Smooth muscle cell (in vitro differentiated cells): ENCODE results near the gene CHST12. TPM values are rescaled to one million over a fixed set of nuclear protein-coding genes. Genes with fewer than 3 reads are reported as not detected.
"Not testable (repeated sequence)": the region's sequence is repeated elsewhere in the genome, so short reads cannot be mapped to it uniquely, and the experiment has no call there.

Experiments used
- DNase-seq: peaks from one replicate; lab custom pipeline; 2025; ENCODE audit not compliant: unreplicated experiment; lab: John Stamatoyannopoulos, UW
- H2AFZ ChIP-seq: fragments of 200-600 bp; sonication (generic); 2 replicates; pipeline ENCODE4 v1.6.0; 2016; ENCODE audit warnings: antibody characterized with exemption, low read depth, mild to moderate bottlenecking
- H3F3A ChIP-seq: fragments of 200-600 bp; sonication (generic); 2 replicates; pipeline ENCODE4 v1.6.0; 2017; ENCODE audit warnings: antibody characterized with exemption, low read depth
- H3K27ac ChIP-seq: fragments of 200-600 bp; sonication (generic); 2 replicates; pipeline ENCODE4 v1.5.1; 2016; ENCODE audit warnings: low read depth, mild to moderate bottlenecking
- H3K27me3 ChIP-seq: fragments of 200-600 bp; sonication (generic); 2 replicates; pipeline ENCODE4 v1.6.1; 2016; ENCODE audit warnings: low read depth, mild to moderate bottlenecking
- H3K36me3 ChIP-seq: fragments of 200-600 bp; sonication (generic); 2 replicates; pipeline ENCODE4 v1.5.1; 2016; ENCODE audit warnings: low read depth
- H3K4me1 ChIP-seq: fragments of 200-600 bp; sonication (generic); 2 replicates; pipeline ENCODE4 v1.5.1; 2016; ENCODE audit warnings: low read depth
- H3K4me2 ChIP-seq: fragments of 200-600 bp; sonication (generic); 2 replicates; pipeline ENCODE4 v1.6.0; 2016; ENCODE audit warnings: mild to moderate bottlenecking
- H3K4me3 ChIP-seq: fragments of 200-600 bp; sonication (generic); 2 replicates; pipeline ENCODE4 v1.5.1; 2016; ENCODE audit warnings: mild to moderate bottlenecking
- H3K79me2 ChIP-seq: fragments of 200-600 bp; sonication (generic); 2 replicates; pipeline ENCODE4 v1.6.0; 2016; ENCODE audit warnings: low read depth, mild to moderate bottlenecking
- H3K9ac ChIP-seq: fragments of 200-600 bp; sonication (generic); 2 replicates; pipeline ENCODE4 v1.6.0; 2016; ENCODE audit warnings: low read depth
- H3K9me3 ChIP-seq: fragments of 200-600 bp; sonication (generic); replicated peaks from 2 replicates; pipeline ENCODE4 v1.5.1; 2016; ENCODE audit warnings: low read depth
- H4K20me1 ChIP-seq: fragments of 200-600 bp; sonication (generic); 2 replicates; pipeline ENCODE4 v1.6.0; 2016; ENCODE audit warnings: low read depth
- WGBS: methylation state at CpG from one replicate; pipeline ENCODE4 v1.1.7; 2016; ENCODE audit warnings: low lambda C conversion rate; 5-methylcytosine and 5-hydroxymethylcytosine counted together
- polyA plus RNA-seq: library from polyadenylated mRNA; unstranded; fragments of >200 nt; fragmentation: Nextera tagmentation; extraction: Ambion mirVana; gene quantifications from 2 replicates; pipeline ENCODE4 v1.2.1, GENCODE V29; 2016
- total RNA-seq: library from RNA; depleted of rRNA; stranded (reverse); fragments of >200 nt; gene quantifications from 2 replicates; pipeline ENCODE4 v1.2.3, GENCODE V29; 2014
- TF ChIP-seq, protein P1 (sequence below): fragments of 200-600 bp; sonication (generic); IDR thresholded peaks from 2 replicates; pipeline ENCODE4 v1.5.1; 2017; ENCODE audit warnings: borderline replicate concordance, mild to moderate bottlenecking, antibody characterized with exemption; ENCODE audit not compliant: insufficient read depth, poor library complexity, severe bottlenecking

The CHST12 gene
- total and polyA plus RNA-seq, 2 experiments from 2014 or later = 10.1 to 19.7 TPM

DNA sequence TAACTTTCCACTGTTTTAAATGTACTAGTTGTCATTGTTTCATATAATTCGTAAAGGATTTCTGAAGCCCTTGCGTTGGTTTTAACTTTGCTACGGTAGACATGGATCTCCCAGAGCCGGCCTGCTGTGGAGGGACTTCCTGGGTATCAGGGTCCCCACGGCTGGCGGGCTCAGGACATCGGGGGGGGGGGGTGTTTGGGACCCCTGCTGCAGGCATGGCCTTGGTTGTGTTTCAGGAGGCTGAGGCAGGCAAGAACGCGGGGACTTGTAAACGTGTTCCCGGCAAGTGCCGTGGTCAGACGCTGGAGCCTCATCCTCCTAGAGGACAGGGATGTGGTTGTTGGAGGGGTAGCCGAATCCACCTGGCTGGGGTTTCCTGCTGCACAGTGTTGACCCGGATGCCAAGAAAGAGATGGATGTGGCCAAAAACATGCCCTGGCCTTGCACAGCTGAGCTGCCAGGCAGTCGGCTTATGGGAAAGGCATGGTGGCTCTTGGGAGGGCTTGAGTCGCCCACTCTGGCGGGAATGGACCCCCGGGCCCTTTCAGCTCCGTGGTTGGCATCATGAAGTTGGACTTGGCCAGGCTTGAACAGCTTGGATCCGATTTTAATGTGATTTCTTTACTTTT is 21.4 kb upstream of the CHST12 start:
- H3K9ac ChIP-seq = no peak overlapping the region
- H3F3A ChIP-seq = no peaks in the 10 kb centered on the region
- no peaks in the 10 kb centered on the region for H3K9me3 ChIP-seq
- peaks cover 30% of the 10 kb centered on the region for H4K20me1 ChIP-seq
- no peak for DNase-seq
- WGBS = 95% methylated on average over 21 of the region's 21 CpGs
- no peak overlapping the region for H3K4me2 ChIP-seq
- TF ChIP-seq, protein P1, sequence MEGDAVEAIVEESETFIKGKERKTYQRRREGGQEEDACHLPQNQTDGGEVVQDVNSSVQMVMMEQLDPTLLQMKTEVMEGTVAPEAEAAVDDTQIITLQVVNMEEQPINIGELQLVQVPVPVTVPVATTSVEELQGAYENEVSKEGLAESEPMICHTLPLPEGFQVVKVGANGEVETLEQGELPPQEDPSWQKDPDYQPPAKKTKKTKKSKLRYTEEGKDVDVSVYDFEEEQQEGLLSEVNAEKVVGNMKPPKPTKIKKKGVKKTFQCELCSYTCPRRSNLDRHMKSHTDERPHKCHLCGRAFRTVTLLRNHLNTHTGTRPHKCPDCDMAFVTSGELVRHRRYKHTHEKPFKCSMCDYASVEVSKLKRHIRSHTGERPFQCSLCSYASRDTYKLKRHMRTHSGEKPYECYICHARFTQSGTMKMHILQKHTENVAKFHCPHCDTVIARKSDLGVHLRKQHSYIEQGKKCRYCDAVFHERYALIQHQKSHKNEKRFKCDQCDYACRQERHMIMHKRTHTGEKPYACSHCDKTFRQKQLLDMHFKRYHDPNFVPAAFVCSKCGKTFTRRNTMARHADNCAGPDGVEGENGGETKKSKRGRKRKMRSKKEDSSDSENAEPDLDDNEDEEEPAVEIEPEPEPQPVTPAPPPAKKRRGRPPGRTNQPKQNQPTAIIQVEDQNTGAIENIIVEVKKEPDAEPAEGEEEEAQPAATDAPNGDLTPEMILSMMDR = no peak
- H3K4me3 ChIP-seq = no peak overlapping the region
- H3K27me3 ChIP-seq = no peaks in the 10 kb centered on the region
- peaks cover 3% of the 10 kb centered on the region for H3K79me2 ChIP-seq
- H3K27ac ChIP-seq = no peak overlapping the region
- H3K4me1 ChIP-seq = no peaks in the 10 kb centered on the region
- no peaks in the 10 kb centered on the region for H3K36me3 ChIP-seq
- no peak overlapping the region for H2AFZ ChIP-seq

DNA sequence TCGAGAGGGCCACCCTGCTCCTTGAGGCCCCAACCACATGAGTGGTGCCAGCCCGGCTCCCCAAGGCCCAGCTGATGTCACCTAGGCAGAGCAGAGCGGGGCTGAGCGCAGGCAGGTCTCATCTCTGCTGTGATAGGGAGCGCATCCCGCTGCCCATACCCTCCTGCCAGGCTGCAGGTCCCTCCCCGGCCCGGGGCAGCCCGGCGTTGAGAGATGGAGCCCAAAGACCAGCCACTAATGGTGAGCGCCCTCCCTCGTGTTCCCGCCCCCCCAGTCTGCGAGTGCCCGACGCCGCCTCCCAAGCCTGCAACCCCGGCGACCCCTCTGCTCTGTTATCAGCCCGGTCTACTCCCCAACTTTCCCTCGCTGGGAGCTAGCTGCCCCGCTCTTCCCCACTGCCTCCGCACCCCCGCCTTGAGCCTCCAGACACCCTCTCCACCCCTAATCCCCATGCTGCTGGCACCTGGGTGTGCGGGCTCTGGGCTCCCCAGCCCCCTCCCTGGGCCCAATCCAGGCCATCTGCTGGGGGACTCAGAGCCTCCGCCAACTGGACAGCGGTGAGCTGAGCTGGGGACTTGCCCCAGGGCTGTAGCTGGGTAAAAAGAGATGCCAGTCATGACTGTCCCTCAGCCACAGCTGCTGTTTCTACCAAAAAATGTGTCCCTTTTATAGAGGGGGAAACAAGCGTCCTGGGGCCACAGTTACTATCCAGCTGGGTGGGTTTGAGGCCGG is 19.7 kb upstream of the CHST12 start:
- Histone ChIP-seq H4K20me1 (peaks cover 17% of the 10 kb centered on the region), H3K27me3 (no peaks in the 10 kb centered on the region), H3K4me2 (no peak overlapping the region), H3K36me3 (no peaks in the 10 kb centered on the region), H3F3A (no peaks in the 10 kb centered on the region), H3K79me2 (no peaks in the 10 kb centered on the region), H3K27ac (no peak overlapping the region), H3K9ac (no peak overlapping the region), H3K4me1 (no peaks in the 10 kb centered on the region), H3K9me3 (no peaks in the 10 kb centered on the region), H3K4me3 (no peak overlapping the region), H2AFZ (no peak overlapping the region)
- TF ChIP-seq, protein P1 = no peak
- WGBS = 87% methylated on average over 7 of the region's 29 CpGs
- DNase-seq = no peak

DNA sequence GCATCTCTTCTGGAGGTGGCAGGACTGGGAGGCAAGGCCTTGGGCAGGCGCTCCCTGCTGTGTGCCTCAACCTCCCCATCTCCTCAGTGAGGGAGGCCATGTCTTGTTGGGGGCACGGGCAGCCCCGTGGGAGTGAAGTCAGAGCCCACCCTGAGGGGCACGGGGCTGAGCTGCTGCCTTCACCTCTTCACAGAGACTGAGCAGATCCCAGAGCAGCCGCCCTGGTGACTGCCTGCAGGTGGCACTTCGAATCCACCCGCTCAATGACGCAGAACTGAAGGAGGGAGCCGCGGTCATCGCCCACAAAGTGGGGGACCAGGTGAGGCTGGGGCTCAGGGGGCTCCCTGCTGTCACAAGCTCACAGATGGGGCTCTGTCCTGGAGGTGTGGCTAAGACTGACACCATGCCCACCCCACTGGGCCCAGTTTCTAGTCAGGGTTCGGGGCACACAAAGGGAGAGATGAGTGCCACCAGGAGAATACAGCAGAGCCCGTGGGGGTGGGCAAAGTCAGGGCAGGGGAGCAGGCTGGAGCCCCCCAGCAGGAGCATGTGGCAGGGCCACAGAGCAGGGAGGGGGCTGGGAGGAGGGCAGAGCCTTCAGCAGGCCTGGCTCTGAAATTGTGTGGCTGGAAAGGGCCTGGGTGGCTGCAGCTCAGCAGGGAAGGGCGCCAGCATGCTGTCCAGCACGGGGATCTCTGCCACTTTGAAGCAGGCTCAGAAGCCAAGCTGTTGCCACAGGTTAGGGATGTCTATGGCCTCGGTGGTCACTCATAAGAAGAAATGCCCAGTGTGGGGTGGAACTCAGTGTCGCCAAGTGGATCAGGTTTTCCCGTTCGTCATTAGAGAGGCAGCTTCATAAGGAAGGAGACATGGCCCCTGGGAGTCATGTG is 18.8 kb upstream of the CHST12 start:
- Histone ChIP-seq H2AFZ (no peak overlapping the region), H3K4me3 (no peak overlapping the region), H3K36me3 (no peaks in the 10 kb centered on the region), H4K20me1 (peaks cover 8% of the 10 kb centered on the region), H3K9ac (no peak overlapping the region), H3K4me2 (no peak overlapping the region), H3K27me3 (no peaks in the 10 kb centered on the region), H3K4me1 (no peaks in the 10 kb centered on the region), H3K9me3 (no peaks in the 10 kb centered on the region), H3K79me2 (no peaks in the 10 kb centered on the region), H3K27ac (no peak overlapping the region), H3F3A (no peaks in the 10 kb centered on the region)
- no peak for DNase-seq
- TF ChIP-seq, protein P1 = no peak
- 94% methylated on average over 19 of the region's 19 CpGs for WGBS

DNA sequence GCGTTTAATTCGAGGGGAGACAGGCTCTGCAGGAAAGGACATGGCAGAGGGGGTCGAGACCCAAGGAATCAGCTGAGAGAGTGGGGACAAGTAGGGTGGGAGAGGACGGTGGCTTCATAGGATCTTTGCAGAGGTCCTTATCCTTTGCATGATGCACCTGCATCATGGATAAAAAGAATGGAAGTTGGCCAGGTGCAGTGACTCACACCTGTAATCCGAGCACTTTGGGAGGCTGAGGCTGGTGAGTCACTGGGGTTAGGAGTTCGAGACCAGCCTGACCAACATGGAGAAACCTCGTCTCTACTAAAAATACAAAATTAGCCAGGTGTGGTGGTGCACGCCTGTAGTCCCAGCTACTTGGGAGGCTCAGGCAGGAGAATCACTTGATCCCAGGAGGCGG is 17.3 kb upstream of the CHST12 start:
- WGBS = 95% methylated on average over 8 of the region's 9 CpGs
- not testable (repeated sequence) for H3K27ac ChIP-seq, H3K36me3 ChIP-seq, H4K20me1 ChIP-seq, H2AFZ ChIP-seq, H3K9me3 ChIP-seq, H3F3A ChIP-seq, H3K4me3 ChIP-seq, H3K4me1 ChIP-seq, H3K4me2 ChIP-seq, DNase-seq, H3K79me2 ChIP-seq, H3K27me3 ChIP-seq, H3K9ac ChIP-seq
